Transverse colon (tissue), 4 donors: Measurements from ENCODE around the gene SETD3. TPM values are rescaled to one million over a fixed set of nuclear protein-coding genes. Genes with fewer than 3 reads are reported as not detected.

Experiments used
- DNase-seq: peaks from one replicate; pipeline ENCODE4 v3.0.0-alpha.2; 2019
- H3K27ac ChIP-seq, 4 donors: fragments of 200-600 bp; sonication (generic); 2 replicates each; pipeline ENCODE4 v1.5.1; 2016 to 2018; ENCODE audit warnings: inconsistent platforms in 4 of 4
- H3K27me3 ChIP-seq: fragments of 200-600 bp; sonication (generic); 2 replicates; pipeline ENCODE4 v1.5.1; 2017; ENCODE audit warnings: inconsistent platforms
- H3K36me3 ChIP-seq, 4 donors: fragments of 200-600 bp; sonication (generic); 2 replicates each; pipeline ENCODE4 v1.5.1; 2017 to 2019; ENCODE audit warnings: inconsistent platforms in 4 of 4
- H3K4me1 ChIP-seq, 4 donors: fragments of 200-600 bp; sonication (generic); 2 replicates each; pipeline ENCODE4 v1.5.1; 2017 to 2020; ENCODE audit warnings: inconsistent platforms in 4 of 4
- H3K4me3 ChIP-seq, 4 donors: fragments of 200-600 bp; sonication (generic); 1 replicate in 1 of 4; 2 replicates in 3 of 4; pipeline versions ENCODE4 v1.5.1 to v1.6.1; 2017 to 2019; ENCODE audit warnings: inconsistent platforms in 4 of 4
- H3K9me3 ChIP-seq, 2 donors: fragments of 200-600 bp; sonication (generic); 2 replicates each; pipeline ENCODE4 v1.5.1; 2017 to 2019; ENCODE audit warnings: inconsistent platforms in 2 of 2
- CTCF ChIP-seq, 5 experiments: fragments of 200-600 bp in 3 of 5; fragments of 450-650 bp in 2 of 5; sonication (generic) in 3 of 5; IDR thresholded peaks; 1 replicate in 2 of 5; 2 replicates in 3 of 5; pipeline ENCODE4 v1.5.1; 2016 to 2017; ENCODE audit warnings: antibody characterized with exemption in 5 of 5, inconsistent platforms in 3 of 5, mild to moderate bottlenecking in 2 of 5, moderate library complexity in 1 of 5
- EP300 ChIP-seq: sonication (generic); formaldehyde crosslinking; IDR thresholded peaks from one replicate; pipeline ENCODE4 v1.6.1; 2017; ENCODE audit warnings: antibody characterized with exemption, low read depth
- POLR2A ChIP-seq: fragments of 450-650 bp; IDR thresholded peaks from one replicate; pipeline ENCODE4 v1.6.1; 2016; ENCODE audit warnings: antibody characterized with exemption, mild to moderate bottlenecking, moderate library complexity
- POLR2AphosphoS5 ChIP-seq, 3 donors: sonication (generic); formaldehyde crosslinking; IDR thresholded peaks; one replicate each; pipeline ENCODE4 v1.6.1; 2016; ENCODE audit warnings: antibody characterized with exemption in 3 of 3
- WGBS, 2 donors: methylation state at CpG; one replicate each; pipeline ENCODE4 v1.1.5; 2018; ENCODE audit warnings: low coverage in 1 of 2; 5-methylcytosine and 5-hydroxymethylcytosine counted together
- in situ Hi-C, 4 donors: fragments of 200-750 bp; cut with MboI; loops; one replicate each; pipeline versions ENCODE4 v1.15.0 to v1.15.1; 2017; ENCODE audit warnings: low sequenced_read_pairs in 3 of 4, low pct_ligation_motif_present in 1 of 4, low pct_unique_long_range_greater_than_20kb in 1 of 4
- intact Hi-C: fragments of 100-400 bp; cut with DNase I; formaldehyde crosslinking; loops from one replicate; pipeline ENCODE4 v1.15.1; 2023; ENCODE audit warnings: low total_unique reads
- total RNA-seq, 4 donors: library from RNA; depleted of rRNA; stranded (reverse); fragments of >200 nt; gene quantifications; one replicate each; pipeline ENCODE4 v1.1.0, GENCODE V29; 2016

Gene SETD3
- total RNA-seq, 4 donors from 2014 or later: 50.1 to 224 (median 68.8) TPM

DNA sequence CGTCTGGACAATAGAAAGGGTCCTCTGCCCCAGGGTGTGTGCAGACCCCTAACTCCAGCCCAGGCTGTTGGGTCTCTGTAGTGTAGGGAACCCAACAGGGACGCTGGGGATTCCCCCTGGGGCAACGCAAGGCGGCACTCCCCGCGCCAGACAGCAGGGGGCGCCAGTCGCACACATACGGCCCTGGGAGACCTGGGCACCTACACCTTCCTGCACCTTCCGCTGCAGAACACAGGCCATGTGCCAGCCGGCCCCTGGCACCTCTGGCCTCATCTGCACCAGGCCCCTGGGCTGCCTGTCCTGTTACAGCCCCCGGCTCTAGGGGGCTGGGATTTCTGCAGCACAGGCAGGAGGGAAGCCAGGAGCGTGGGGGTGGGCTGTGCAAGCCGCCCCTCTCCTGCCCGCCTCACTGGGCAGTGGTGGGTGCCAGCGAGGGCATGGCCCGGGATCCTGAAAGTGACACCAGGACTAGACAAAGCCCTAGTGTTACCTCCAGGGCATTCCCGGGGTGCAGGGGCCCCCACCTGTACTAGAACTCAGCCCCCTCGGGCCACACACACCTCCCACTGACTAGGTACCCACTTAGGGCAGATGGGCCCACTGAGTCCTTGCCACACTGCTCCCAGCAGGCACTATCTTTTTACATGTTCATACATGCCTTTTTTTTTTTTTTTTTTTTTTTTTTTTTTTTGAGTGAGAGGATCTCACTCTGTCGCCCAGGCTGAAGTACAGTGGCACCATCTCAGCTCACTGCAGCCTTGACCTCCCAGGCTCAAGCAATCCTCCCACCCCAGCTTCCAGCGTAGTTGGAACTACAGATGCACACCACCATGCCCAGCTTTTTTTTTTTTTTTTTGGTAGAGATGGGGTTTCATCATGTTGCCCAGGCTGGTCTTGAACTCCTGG is 38.0 kb upstream of the SETD3 start:
- Histone ChIP-seq H3K27me3 (no peaks in the 10 kb centered on the region), H3K36me3 (no peaks in the 10 kb centered on the region), H3K9me3 (no peaks in the 10 kb centered on the region), H3K27ac (no peak overlapping the region), H3K4me1 (peaks cover 14 to 26% (median 19%) of the 10 kb centered on the region in 4 donors), H3K4me3 (no peak overlapping the region)
- in situ Hi-C loops (loop anchor here in 2 of 4 donors (5.0 to 25.0 kb wide), 2 partner anchors 94 to 114 kb away; partner anchors contain the start of gene CCDC85C (in 1 of the 2)), intact Hi-C loops (loop anchor here (1.0 to 2.0 kb wide), 2 partner anchors 42 to 110 kb away; no protein-coding TSS in a partner anchor)
- 49 to 83% methylated on average over 1 to 11 of the region's 21 CpGs for WGBS, 2 donors
- TF ChIP-seq POLR2AphosphoS5 (IDR thresholded peaks at IDR 0.05) (peak in 2 of 3 donors; percentile 48 to 54), POLR2A (no peak), EP300 (no peak), CTCF (IDR thresholded peaks at IDR 0.05) (peak; percentile 95 to 99 (median 97))
- DNase-seq: peak; percentile 86

- H3K27ac ChIP-seq: no peak overlapping the region
- peaks cover 7 to 17% (median 11%) of the 10 kb centered on the region in 4 donors for H3K4me1 ChIP-seq
- H3K27me3 ChIP-seq: no peaks in the 10 kb centered on the region
- H3K4me3 ChIP-seq: no peak overlapping the region
- intact Hi-C loops (loop anchor here (1.0 to 2.0 kb wide), 2 partner anchors 42 to 111 kb away; no protein-coding TSS in a partner anchor), in situ Hi-C loops (loop anchor here in 2 of 4 donors (5.0 to 25.0 kb wide), 2 partner anchors 94 to 114 kb away; partner anchors contain the start of gene CCDC85C (in 1 of the 2))
- TF ChIP-seq EP300: no peak
- no peak for TF ChIP-seq POLR2A
- no peak for TF ChIP-seq CTCF (IDR thresholded peaks at IDR 0.05)
- TF ChIP-seq POLR2AphosphoS5 (IDR thresholded peaks at IDR 0.05): no peak
- H3K9me3 ChIP-seq: no peaks in the 10 kb centered on the region
- WGBS, 2 donors: 58 to 68% methylated on average over 3 to 16 of the region's 16 CpGs
- H3K36me3 ChIP-seq: no peaks in the 10 kb centered on the region
- peak; percentile 4 for DNase-seq
Observed at GRCh38 chr14:99517643-99518381, 37.2 kb upstream of the SETD3 start.

GRCh38 chr14:99516871-99517642 is 36.4 kb upstream of the SETD3 start:
- Histone ChIP-seq H3K9me3 (no peaks in the 10 kb centered on the region), H3K4me3 (no peak overlapping the region), H3K4me1 (peaks cover 4 to 10% (median 7%) of the 10 kb centered on the region in 4 donors), H3K36me3 (no peaks in the 10 kb centered on the region), H3K27ac (no peak overlapping the region), H3K27me3 (no peaks in the 10 kb centered on the region)
- intact Hi-C loops: no loop called here
- TF ChIP-seq EP300 (no peak), POLR2A (no peak), POLR2AphosphoS5 (IDR thresholded peaks at IDR 0.05) (no peak), CTCF (IDR thresholded peaks at IDR 0.05) (no peak)
- no peak for DNase-seq
- WGBS, 2 donors: 82% methylated on average over 12 of the region's 14 CpGs; no CpG with 5 or more reads in 1 of the 2 donors
- in situ Hi-C loops: loop anchor here in 2 of 4 donors (5.0 to 25.0 kb wide), 2 partner anchors 95 to 115 kb away; partner anchors contain the start of gene CCDC85C (in 1 of the 2)
